ENCODE measurements around the gene RAET1L. TPM values are rescaled to one million over a fixed set of nuclear protein-coding genes. Genes with fewer than 3 reads are reported as not detected.
"Not testable (repeated sequence)": the region's sequence is repeated elsewhere in the genome, so short reads cannot be mapped to it uniquely, and the experiment has no call there.

RAET1L gene
- not detected for total RNA-seq

GRCh38 chr6:150025201-150025917, at the start of gene RAET1L:
Gene RAET1L (minus strand): TSS chr6:150025532. CDS start chr6:150025471, 61 bp downstream.
- DNase-seq, result no peak

GRCh38 chr6:150075034-150075421, 49.7 kb upstream of the RAET1L start:
- no peak for DNase-seq

GRCh38 chr6:150074396-150075033, 49.2 kb upstream of the RAET1L start:
- DNase-seq, result not testable (repeated sequence)

- DNase-seq, result no peak
These were observed 46.9 kb upstream of the RAET1L start for GRCh38 chr6:150072201-150072600.

GRCh38 chr6:150070236-150070818, 45.0 kb upstream of the RAET1L start:
- DNase-seq, result no peak

GRCh38 chr6:150069706-150070105, 44.4 kb upstream of the RAET1L start:
- DNase-seq, result no peak

- DNase-seq, result peak; percentile 41
These were observed 43.7 kb upstream of the RAET1L start, which contains the start of gene ULBP3 for GRCh38 chr6:150068720-150069648. Gene ULBP3 (minus strand): TSS chr6:150069121. CDS start chr6:150069066, 55 bp downstream.

GRCh38 chr6:150068151-150068550, 42.8 kb upstream of the RAET1L start:
- DNase-seq, result no peak

GRCh38 chr6:150065083-150065482, 39.8 kb upstream of the RAET1L start:
- no peak for DNase-seq

- DNase-seq, result no peak
These were observed 38.3 kb upstream of the RAET1L start for GRCh38 chr6:150063640-150064039.

GRCh38 chr6:150059973-150060372, 34.6 kb upstream of the RAET1L start:
- DNase-seq, result not testable (repeated sequence)

GRCh38 chr6:150058986-150059385, 33.7 kb upstream of the RAET1L start:
- DNase-seq, result no peak

- DNase-seq, result no peak
These were observed 33.0 kb upstream of the RAET1L start for GRCh38 chr6:150058231-150058792.

- no peak for DNase-seq
These were observed 32.2 kb upstream of the RAET1L start for GRCh38 chr6:150057501-150057951.

- no peak for DNase-seq
These were observed 31.6 kb upstream of the RAET1L start for GRCh38 chr6:150056916-150057315.

GRCh38 chr6:150056156-150056555, 30.8 kb upstream of the RAET1L start:
- no peak for DNase-seq

- DNase-seq, result no peak
These were observed 29.8 kb upstream of the RAET1L start for GRCh38 chr6:150055131-150055530.

- DNase-seq, result no peak
These were observed 28.1 kb upstream of the RAET1L start for GRCh38 chr6:150053450-150053849.

- DNase-seq, result no peak
These were observed 25.5 kb upstream of the RAET1L start for GRCh38 chr6:150050846-150051245.

GRCh38 chr6:150048099-150048498, 22.8 kb upstream of the RAET1L start:
- no peak for DNase-seq

- DNase-seq, result no peak
These were observed 21.6 kb upstream of the RAET1L start for GRCh38 chr6:150046943-150047342.

GRCh38 chr6:150044621-150045145, 19.4 kb upstream of the RAET1L start:
- DNase-seq, result no peak
